GM18868 (cell line): Measurements from ENCODE around the gene SMPD4.
"Not testable (repeated sequence)": the region's sequence is repeated elsewhere in the genome, so short reads cannot be mapped to it uniquely, and the experiment has no call there.

Source experiments
- ATAC-seq: cut with Tn5 transposase; IDR thresholded peaks from one replicate; pipeline ENCODE4 v1.9.1; 2021; ENCODE audit warnings: mild to moderate bottlenecking, moderate library complexity; ENCODE audit not compliant: unreplicated experiment

The SMPD4 gene

GRCh38 chr2:130181325-130181879 lies at the start of gene SMPD4:
Gene SMPD4 (minus strand): TSS chr2:130181602. CDS start chr2:130176592, 5,010 bp downstream.
- ATAC-seq = peak; percentile 58

- not testable (repeated sequence) for ATAC-seq
These were observed 49.5 kb upstream of the SMPD4 start for GRCh38 chr2:130230907-130231306.

GRCh38 chr2:130230376-130230775 lies 49.0 kb upstream of the SMPD4 start:
- not testable (repeated sequence) for ATAC-seq

GRCh38 chr2:130229161-130229510 lies 47.7 kb upstream of the SMPD4 start:
- peak; percentile 99 for ATAC-seq

GRCh38 chr2:130228467-130229160 lies 47.2 kb upstream of the SMPD4 start:
- ATAC-seq = not testable (repeated sequence)

- ATAC-seq = not testable (repeated sequence)
These were observed 46.6 kb upstream of the SMPD4 start for GRCh38 chr2:130228005-130228404.

- ATAC-seq = peak; percentile 93
These were observed 41.1 kb upstream of the SMPD4 start for GRCh38 chr2:130222523-130222922.

- ATAC-seq = not testable (repeated sequence)
These were observed 39.1 kb upstream of the SMPD4 start for GRCh38 chr2:130220505-130220904.

- ATAC-seq = not testable (repeated sequence)
These were observed 37.7 kb upstream of the SMPD4 start for GRCh38 chr2:130219147-130219546.

GRCh38 chr2:130207051-130207450 lies 25.6 kb upstream of the SMPD4 start:
- not testable (repeated sequence) for ATAC-seq

GRCh38 chr2:130203150-130203549 lies 21.7 kb upstream of the SMPD4 start:
- not testable (repeated sequence) for ATAC-seq

- ATAC-seq = not testable (repeated sequence)
These were observed 21.1 kb upstream of the SMPD4 start for GRCh38 chr2:130202518-130202917.

GRCh38 chr2:130198343-130198742 lies 16.9 kb upstream of the SMPD4 start, which contains the start of gene TUBA3E:
Gene TUBA3E (minus strand): TSS chr2:130198439. CDS start chr2:130198360, 79 bp downstream.
- ATAC-seq = no peak

GRCh38 chr2:130196052-130196451 lies 14.7 kb upstream of the SMPD4 start:
- ATAC-seq = not testable (repeated sequence)

- not testable (repeated sequence) for ATAC-seq
These were observed 13.8 kb upstream of the SMPD4 start for GRCh38 chr2:130195089-130195635.

- ATAC-seq = not testable (repeated sequence)
These were observed 12.4 kb upstream of the SMPD4 start for GRCh38 chr2:130193824-130194223.

GRCh38 chr2:130192451-130192850 lies 11.0 kb upstream of the SMPD4 start:
- not testable (repeated sequence) for ATAC-seq

- ATAC-seq = not testable (repeated sequence)
These were observed 9.9 kb upstream of the SMPD4 start for GRCh38 chr2:130191319-130191718.

- ATAC-seq = no peak
These were observed 8.8 kb upstream of the SMPD4 start for GRCh38 chr2:130190237-130190636.

GRCh38 chr2:130188958-130189357 lies 7.6 kb upstream of the SMPD4 start:
- ATAC-seq = not testable (repeated sequence)

- ATAC-seq = not testable (repeated sequence)
These were observed 6.7 kb upstream of the SMPD4 start for GRCh38 chr2:130187859-130188792.
